ENCODE measurements around the gene NELFCD. TPM values are rescaled to one million over a fixed set of nuclear protein-coding genes. Genes with fewer than 3 reads are reported as not detected.

The NELFCD gene, protein sequence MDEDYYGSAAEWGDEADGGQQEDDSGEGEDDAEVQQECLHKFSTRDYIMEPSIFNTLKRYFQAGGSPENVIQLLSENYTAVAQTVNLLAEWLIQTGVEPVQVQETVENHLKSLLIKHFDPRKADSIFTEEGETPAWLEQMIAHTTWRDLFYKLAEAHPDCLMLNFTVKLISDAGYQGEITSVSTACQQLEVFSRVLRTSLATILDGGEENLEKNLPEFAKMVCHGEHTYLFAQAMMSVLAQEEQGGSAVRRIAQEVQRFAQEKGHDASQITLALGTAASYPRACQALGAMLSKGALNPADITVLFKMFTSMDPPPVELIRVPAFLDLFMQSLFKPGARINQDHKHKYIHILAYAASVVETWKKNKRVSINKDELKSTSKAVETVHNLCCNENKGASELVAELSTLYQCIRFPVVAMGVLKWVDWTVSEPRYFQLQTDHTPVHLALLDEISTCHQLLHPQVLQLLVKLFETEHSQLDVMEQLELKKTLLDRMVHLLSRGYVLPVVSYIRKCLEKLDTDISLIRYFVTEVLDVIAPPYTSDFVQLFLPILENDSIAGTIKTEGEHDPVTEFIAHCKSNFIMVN
- 59.7 to 105 TPM (median 68.5 TPM) in 3 replicates for polyA plus RNA-seq
- polyA plus RNA-seq (2011; ENCODE audit: low read depth): 93.9 TPM
- 83.6 and 87.1 TPM in 2 replicates for polyA plus RNA-seq (2011; cell fraction: cytosol; rRNA removed)
- 98.2 and 131 TPM in 2 replicates for polyA plus RNA-seq (2011; cell fraction: nucleus; rRNA removed)
- polyA plus RNA-seq (2012; ENCODE audit: low replicate concordance): 48.8 and 62.0 TPM in 2 replicates
- 53.2 to 86.3 TPM (median 75.3 TPM) in 3 replicates for polyA minus RNA-seq
- polyA minus RNA-seq (2011; cell fraction: cytosol; rRNA and poly(A)+ RNA removed): 29.9 TPM
- polyA minus RNA-seq (2011; cell fraction: nucleus; rRNA and poly(A)+ RNA removed): 20.0 and 32.0 TPM in 2 replicates

DNA sequence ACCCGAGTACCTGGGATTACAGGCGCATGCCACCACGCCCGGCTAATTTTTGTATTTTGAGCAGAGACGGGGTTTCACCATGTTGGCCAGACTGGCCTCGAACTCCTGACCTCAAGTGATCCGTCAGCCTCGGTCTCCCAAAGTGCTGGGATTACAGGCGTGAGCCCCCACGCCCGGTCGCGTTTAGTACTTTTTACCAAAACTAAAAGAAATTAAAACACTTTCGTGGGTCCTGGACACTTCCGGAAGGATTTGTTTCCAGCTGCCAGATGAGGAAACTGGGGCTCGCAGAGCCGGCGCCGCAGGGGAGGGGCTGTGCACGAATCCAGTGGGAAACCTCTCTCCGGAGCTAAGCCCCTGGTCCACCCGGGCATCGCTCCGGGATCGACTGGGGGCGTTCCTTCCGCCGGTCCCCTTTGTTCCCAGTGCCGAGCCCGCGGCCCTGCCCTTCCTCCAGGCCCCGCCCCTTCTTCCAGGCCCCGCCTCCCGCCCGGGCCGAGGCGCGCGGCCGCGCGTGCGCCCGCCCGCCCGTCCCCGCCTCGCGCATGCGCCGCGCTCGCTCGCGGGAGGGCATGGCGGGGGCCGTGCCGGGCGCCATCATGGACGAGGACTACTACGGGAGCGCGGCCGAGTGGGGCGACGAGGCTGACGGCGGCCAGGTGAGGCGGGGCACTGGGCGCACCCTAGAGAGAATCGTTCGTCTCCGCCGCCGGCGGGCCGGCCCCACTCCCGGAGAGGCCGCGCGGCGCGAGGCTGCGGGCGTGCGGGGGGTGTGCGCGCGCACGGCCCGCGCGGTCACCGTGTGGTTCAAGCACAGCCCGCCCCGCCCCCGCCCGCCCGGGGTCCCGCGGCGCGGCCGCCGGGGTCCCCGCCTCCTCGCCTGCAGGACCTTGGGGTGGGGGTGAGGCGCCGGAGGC, at the start of gene NELFCD:
NELFCD (plus strand) TSS at position 546 of the 917 bp plus-strand sequence; CDS start at position 600, 54 bp downstream.
- peak within 1 kb of the TSS; percentile 68 to 92 (median 71) for H3K4me3 ChIP-seq (ENCODE audit: control insufficient read depth in 2 of 3, extremely low read depth in 1 of 3, insufficient read depth in 2 of 3, low read depth in 1 of 3, low read length in 3 of 3)
- H3K9me3 ChIP-seq (ENCODE audit: control insufficient read depth, low read depth, low read length): no peaks in the 10 kb centered on the region
- peaks cover 6% of the 10 kb centered on the region for H3K4me1 ChIP-seq (ENCODE audit: control insufficient read depth, extremely low read depth, insufficient read depth, low read length)
- FAIRE-seq (no peak), DNase-seq (ENCODE audit: low read depth, low spot score) (peak; percentile 13)
- H2AFZ ChIP-seq (ENCODE audit: control insufficient read depth, low read length): peak within 1 kb of the TSS; percentile 90
- H3K27me3 ChIP-seq (ENCODE audit: control insufficient read depth, extremely low read depth, insufficient read depth, low read length): no peaks in the 10 kb centered on the region
- peak within 1 kb of the TSS; percentile 50 for H3K27ac ChIP-seq (ENCODE audit: control insufficient read depth, insufficient read depth, low read length)
- peaks cover 2 to 8% of the 10 kb centered on the region in 2 experiments for H3K36me3 ChIP-seq (ENCODE audit: control insufficient read depth in 2 of 2, extremely low read depth in 1 of 2, insufficient read depth in 2 of 2, low read length in 2 of 2)
- H4K20me1 ChIP-seq (ENCODE audit: control insufficient read depth, extremely low read depth, insufficient read depth, low read length): peaks cover 4% of the 10 kb centered on the region
- TF ChIP-seq, protein P1, sequence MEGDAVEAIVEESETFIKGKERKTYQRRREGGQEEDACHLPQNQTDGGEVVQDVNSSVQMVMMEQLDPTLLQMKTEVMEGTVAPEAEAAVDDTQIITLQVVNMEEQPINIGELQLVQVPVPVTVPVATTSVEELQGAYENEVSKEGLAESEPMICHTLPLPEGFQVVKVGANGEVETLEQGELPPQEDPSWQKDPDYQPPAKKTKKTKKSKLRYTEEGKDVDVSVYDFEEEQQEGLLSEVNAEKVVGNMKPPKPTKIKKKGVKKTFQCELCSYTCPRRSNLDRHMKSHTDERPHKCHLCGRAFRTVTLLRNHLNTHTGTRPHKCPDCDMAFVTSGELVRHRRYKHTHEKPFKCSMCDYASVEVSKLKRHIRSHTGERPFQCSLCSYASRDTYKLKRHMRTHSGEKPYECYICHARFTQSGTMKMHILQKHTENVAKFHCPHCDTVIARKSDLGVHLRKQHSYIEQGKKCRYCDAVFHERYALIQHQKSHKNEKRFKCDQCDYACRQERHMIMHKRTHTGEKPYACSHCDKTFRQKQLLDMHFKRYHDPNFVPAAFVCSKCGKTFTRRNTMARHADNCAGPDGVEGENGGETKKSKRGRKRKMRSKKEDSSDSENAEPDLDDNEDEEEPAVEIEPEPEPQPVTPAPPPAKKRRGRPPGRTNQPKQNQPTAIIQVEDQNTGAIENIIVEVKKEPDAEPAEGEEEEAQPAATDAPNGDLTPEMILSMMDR (optimal IDR thresholded peaks at IDR 0.05 in 1 of 3, IDR thresholded peaks at IDR 0.05 in 1 of 3, conservative IDR thresholded peaks at IDR 0.05 in 1 of 3; ENCODE audit: extremely low read depth in 1 of 3, insufficient read depth in 2 of 3, low read length in 3 of 3): no peak
- no peak for TF ChIP-seq EZH2 (IDR thresholded peaks at IDR 0.05; ENCODE audit: low read length)
- dilution Hi-C loops (cut with MboI; ENCODE audit: extremely low pct_ligation_motif_present, low sequenced_read_pairs): no loop called here
- H3K9ac ChIP-seq (ENCODE audit: control insufficient read depth, extremely low read depth, insufficient read depth, low read length): peak within 1 kb of the TSS; percentile 80
- H3K4me2 ChIP-seq (ENCODE audit: control insufficient read depth, extremely low read depth, insufficient read depth, low read depth, low read length): peak within 1 kb of the TSS; percentile 82
- no peaks in the 10 kb centered on the region for H3K9me1 ChIP-seq (ENCODE audit: control insufficient read depth, extremely low read depth, insufficient read depth, low read length)
- H3K79me2 ChIP-seq (ENCODE audit: control insufficient read depth, insufficient read depth, low read length): peaks cover 45% of the 10 kb centered on the region

DNA sequence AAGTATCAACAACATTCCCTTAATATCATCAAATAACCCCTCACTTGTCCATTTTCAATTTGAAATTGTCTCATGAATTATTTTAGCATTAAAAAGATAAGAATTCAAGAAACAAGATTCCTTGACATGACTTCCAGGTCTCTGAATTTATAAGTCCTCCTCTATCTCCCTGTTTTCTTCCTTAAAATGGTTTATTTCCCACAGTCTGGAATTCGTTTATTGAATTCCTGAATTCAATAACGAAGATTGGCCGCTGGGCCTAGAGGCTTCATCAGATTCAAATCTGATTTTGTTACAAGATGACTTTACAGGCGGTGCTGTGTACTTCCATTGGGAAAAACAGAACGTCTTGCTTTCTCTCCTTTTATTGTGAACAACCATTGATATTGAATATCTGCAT, 48.9 kb upstream of the NELFCD start:
- no peak for FAIRE-seq
- no peak overlapping the region for H3K4me2 ChIP-seq (ENCODE audit: control insufficient read depth, extremely low read depth, insufficient read depth, low read depth, low read length)
- H3K4me3 ChIP-seq (ENCODE audit: control insufficient read depth in 2 of 3, extremely low read depth in 1 of 3, insufficient read depth in 2 of 3, low read depth in 1 of 3, low read length in 3 of 3): no peak overlapping the region
- H3K27ac ChIP-seq (ENCODE audit: control insufficient read depth, insufficient read depth, low read length): no peak overlapping the region
- no peaks in the 10 kb centered on the region for H3K27me3 ChIP-seq (ENCODE audit: control insufficient read depth, extremely low read depth, insufficient read depth, low read length)
- H3K9ac ChIP-seq (ENCODE audit: control insufficient read depth, extremely low read depth, insufficient read depth, low read length): no peak overlapping the region
- H3K9me3 ChIP-seq (ENCODE audit: control insufficient read depth, low read depth, low read length): no peaks in the 10 kb centered on the region
- H3K4me1 ChIP-seq (ENCODE audit: control insufficient read depth, extremely low read depth, insufficient read depth, low read length): no peaks in the 10 kb centered on the region
- H3K9me1 ChIP-seq (ENCODE audit: control insufficient read depth, extremely low read depth, insufficient read depth, low read length): no peaks in the 10 kb centered on the region
- no peak overlapping the region for H2AFZ ChIP-seq (ENCODE audit: control insufficient read depth, low read length)
- no peak for DNase-seq (ENCODE audit: low read depth, low spot score)
- H3K79me2 ChIP-seq (ENCODE audit: control insufficient read depth, insufficient read depth, low read length): no peaks in the 10 kb centered on the region
- H4K20me1 ChIP-seq (ENCODE audit: control insufficient read depth, extremely low read depth, insufficient read depth, low read length): no peaks in the 10 kb centered on the region
- TF ChIP-seq, protein P1 (optimal IDR thresholded peaks at IDR 0.05 in 1 of 3, IDR thresholded peaks at IDR 0.05 in 1 of 3, conservative IDR thresholded peaks at IDR 0.05 in 1 of 3; ENCODE audit: extremely low read depth in 1 of 3, insufficient read depth in 2 of 3, low read length in 3 of 3): no peak
- no peak for TF ChIP-seq EZH2 (IDR thresholded peaks at IDR 0.05; ENCODE audit: low read length)
- dilution Hi-C loops (cut with MboI; ENCODE audit: extremely low pct_ligation_motif_present, low sequenced_read_pairs): no loop called here
- H3K36me3 ChIP-seq (ENCODE audit: control insufficient read depth in 2 of 2, extremely low read depth in 1 of 2, insufficient read depth in 2 of 2, low read length in 2 of 2): no peaks in the 10 kb centered on the region

Measured in keratinocyte (primary cell).